Stimulated activated memory B cell treated with anti-CD40 and anti-IgM and Interleukin-4, amounts not matched to agents 10 μg/mL and 1 μg/mL and 100 μg/mL, for 72 hours (primary cell): ENCODE results near the gene NEK10.
A peak's percentile ranks its signal among the peaks of the same experiment; 100 is the strongest.
"Not testable (repeated sequence)": the region's sequence is repeated elsewhere in the genome, so short reads cannot be mapped to it uniquely, and the experiment has no call there.

Experiments
- ATAC-seq: fragments of 150-1000 bp; cut with Tn5 transposase; 2 replicates; pipeline ENCODE4 v1.10.0; 2021
- H3K27ac Mint-ChIP-seq: one replicate; pipeline ENCODE4 v1.8.0; 2022; ENCODE audit warnings: mild to moderate bottlenecking, mixed read lengths
- H3K27me3 Mint-ChIP-seq: one replicate; pipeline ENCODE4 v1.8.0; 2022; ENCODE audit warnings: mixed read lengths
- H3K36me3 Mint-ChIP-seq: one replicate; pipeline ENCODE4 v1.8.0; 2022; ENCODE audit warnings: mixed read lengths
- H3K4me1 Mint-ChIP-seq: one replicate; pipeline ENCODE4 v1.8.0; 2022; ENCODE audit warnings: mixed read lengths
- H3K4me3 Mint-ChIP-seq: one replicate; pipeline ENCODE4 v1.8.0; 2022; ENCODE audit warnings: mild to moderate bottlenecking, moderate library complexity, mixed read lengths
- H3K9me3 Mint-ChIP-seq: one replicate; pipeline ENCODE4 v1.8.0; 2022; ENCODE audit warnings: mixed read lengths

NEK10 gene

DNA sequence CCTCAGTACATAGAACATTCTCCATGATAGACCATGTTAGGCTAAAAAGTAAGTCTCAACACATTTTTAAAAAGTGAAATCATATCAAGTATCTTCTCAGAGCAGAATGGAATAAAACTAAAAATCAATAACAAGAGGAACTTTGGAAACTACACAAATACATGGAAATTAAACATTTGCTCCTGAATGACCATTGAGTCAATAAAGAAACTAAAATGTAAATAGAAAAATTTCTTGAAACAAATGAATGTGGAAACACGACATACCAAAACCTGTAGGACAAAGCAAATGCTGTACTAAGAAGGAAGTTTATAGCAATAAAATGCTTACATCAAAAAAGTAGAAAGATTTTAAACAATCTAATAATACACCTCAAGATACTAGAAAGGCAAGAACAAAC, 33.6 kb downstream of the NEK10 start:
- ATAC-seq = no peak

DNA sequence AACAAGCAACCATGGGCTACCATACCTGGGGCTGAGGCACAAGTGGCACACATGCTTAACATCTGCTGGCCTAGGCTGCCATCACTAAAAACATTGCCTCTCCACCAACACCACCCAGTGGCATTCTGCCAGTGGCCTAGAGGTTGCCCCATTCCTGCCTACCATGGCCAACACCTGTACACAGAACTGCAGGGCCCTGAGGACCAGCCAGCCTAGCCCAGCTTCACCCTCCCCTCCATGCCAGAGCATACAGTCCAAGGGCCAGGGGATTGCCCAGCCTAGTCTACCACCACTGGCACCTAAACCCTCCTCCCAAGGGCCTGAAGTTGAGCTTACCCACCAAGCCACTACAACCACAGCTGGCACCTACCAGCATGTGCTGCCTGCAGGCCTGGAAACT, 35.3 kb downstream of the NEK10 start:
- peaks cover 9% of the 10 kb centered on the region for H3K27me3 Mint-ChIP-seq
- ATAC-seq = no peak
- no peaks in the 10 kb centered on the region for H3K9me3 Mint-ChIP-seq
- no peaks in the 10 kb centered on the region for H3K4me1 Mint-ChIP-seq
- peaks cover 8% of the 10 kb centered on the region for H3K36me3 Mint-ChIP-seq
- no peak overlapping the region for H3K27ac Mint-ChIP-seq
- H3K4me3 Mint-ChIP-seq = no peak overlapping the region

More for the DNA sequence above, 33.6 kb downstream of the NEK10 start:
- Mint-ChIP-seq H3K4me1 (peaks cover 5% of the 10 kb centered on the region), H3K27ac (no peak overlapping the region), H3K27me3 (peaks cover 9% of the 10 kb centered on the region), H3K36me3 (peaks cover 8% of the 10 kb centered on the region), H3K4me3 (no peak overlapping the region), H3K9me3 (no peaks in the 10 kb centered on the region)

DNA sequence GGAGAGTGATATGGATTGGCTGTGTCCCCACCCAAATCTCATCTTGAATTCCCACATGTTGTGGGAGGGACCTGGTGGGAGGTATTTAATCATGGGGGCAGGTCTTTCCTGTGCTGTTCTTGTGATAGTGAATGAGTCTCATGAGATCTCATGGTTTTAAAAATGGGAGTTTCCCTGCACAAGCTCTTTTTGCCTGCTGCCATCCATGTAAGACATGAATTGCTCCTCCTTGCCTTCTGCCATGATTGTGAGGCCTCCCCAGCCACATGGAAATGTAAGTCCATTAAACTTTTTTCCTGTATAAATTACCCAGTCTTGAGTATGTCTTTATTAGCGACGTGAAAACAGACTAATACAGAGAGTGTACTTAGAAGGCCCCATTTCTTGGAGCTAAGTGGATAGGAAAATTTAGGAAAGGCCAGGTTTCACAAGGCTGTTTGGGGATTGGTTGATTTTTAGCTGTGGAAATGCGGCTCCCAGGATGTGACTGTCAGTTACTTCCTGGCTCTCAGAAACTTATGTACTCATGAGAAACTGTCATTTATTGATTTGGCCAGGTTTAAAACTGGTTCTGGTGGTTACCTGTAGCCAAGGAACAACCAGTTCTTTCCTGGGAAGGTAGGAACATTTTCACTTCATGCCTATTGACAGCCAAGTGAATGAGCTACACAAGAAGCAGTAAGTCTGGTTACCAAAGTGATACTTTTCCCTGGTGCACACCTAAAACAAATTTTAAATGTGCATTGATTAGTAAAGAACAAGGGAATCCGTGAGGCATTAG, 40.0 kb downstream of the NEK10 start:
- H3K4me1 Mint-ChIP-seq, ATAC-seq, H3K27ac Mint-ChIP-seq, H3K27me3 Mint-ChIP-seq, H3K4me3 Mint-ChIP-seq, H3K9me3 Mint-ChIP-seq: not testable (repeated sequence)
- peaks cover 14% of the 10 kb centered on the region for H3K36me3 Mint-ChIP-seq

DNA sequence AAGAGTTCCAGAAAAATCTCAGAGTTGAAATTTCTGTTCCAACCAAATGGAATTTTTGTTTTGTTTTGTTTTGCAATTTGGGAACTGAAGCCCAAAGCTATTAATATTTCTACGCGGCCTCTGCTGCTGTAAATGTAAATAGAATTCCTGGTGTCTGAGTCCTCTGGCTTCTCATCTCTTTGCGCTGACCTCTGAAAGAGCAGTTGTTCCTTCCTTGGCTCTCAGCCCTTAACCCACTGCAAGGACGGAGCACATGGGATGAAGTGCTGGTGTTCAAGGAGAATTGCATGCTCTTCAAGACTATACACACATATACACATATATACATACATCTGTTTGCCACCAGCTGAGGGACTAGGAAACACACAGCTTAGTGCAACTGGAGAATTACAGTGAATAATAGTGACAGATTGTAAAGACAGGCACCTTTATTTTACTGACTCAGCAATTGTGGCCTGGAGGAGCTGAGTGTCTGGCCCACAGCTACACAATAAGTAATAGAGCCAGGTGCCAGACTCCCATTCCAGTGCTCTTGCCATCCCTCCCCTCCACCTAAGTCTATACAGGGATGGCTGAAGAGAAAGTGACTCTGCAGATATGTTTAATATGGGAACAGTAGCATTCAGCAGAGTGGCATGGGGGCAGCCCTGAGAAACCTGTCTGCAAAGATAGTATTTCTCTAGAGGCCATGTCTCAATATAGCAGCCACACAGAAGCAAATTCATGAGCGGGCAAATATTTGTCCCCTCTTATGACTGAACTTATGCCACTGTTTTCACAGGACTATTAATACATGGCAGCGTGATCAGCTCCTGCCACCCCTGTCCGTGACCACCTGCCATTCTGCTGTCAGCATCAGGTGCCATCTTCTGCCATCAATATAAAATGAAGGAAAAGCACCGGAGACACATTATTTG, 42.3 kb downstream of the NEK10 start:
- Mint-ChIP-seq H3K36me3 (peaks cover 6% of the 10 kb centered on the region), H3K27me3 (peaks cover under 1% of the 10 kb centered on the region), H3K9me3 (peaks cover 6% of the 10 kb centered on the region), H3K4me1 (no peaks in the 10 kb centered on the region), H3K4me3 (no peak overlapping the region), H3K27ac (no peak overlapping the region)
- ATAC-seq = no peak

DNA sequence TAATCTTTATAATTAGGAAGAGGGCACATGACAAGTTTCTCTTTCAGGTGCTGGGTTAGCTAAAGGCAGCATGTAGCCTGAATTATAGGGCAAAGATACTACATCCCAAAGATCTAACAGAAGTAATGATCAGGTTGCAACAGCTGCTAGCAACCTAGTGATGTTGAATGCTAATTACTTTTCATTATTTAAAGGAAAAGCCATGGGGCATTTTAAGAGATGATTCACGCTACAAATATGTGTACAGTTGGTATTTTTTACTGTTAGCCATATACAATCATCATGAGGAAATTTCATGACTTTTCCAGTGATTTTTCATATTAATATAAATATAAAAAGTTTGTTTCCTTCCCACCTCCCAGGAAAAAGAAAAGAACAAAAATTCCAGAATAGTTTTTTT, 43.0 kb downstream of the NEK10 start:
- Mint-ChIP-seq H3K4me1 (no peaks in the 10 kb centered on the region), H3K36me3 (peaks cover 6% of the 10 kb centered on the region), H3K4me3 (no peak overlapping the region), H3K27ac (no peak overlapping the region), H3K9me3 (peaks cover 6% of the 10 kb centered on the region), H3K27me3 (no peaks in the 10 kb centered on the region)
- ATAC-seq = no peak

DNA sequence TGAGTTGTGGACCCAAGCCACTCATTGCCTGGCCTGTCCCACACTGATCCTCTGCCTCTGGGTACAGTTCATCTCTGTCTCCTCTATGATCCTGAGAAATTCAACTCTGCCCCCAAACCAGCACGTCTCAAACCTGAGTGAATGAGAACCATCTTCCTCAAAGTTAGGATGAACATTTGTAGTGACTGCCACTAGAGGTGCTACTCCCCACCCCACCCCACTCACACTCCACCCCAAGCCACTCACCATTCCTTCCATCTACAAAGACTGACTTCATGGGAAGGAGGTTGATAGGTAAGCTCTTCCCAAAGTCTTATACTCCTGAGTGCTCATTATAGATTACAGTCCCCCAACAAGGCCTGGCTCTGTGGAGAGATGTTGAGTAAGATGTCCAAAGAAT, 43.8 kb downstream of the NEK10 start:
- H3K4me3 Mint-ChIP-seq = no peak overlapping the region
- no peaks in the 10 kb centered on the region for H3K27me3 Mint-ChIP-seq
- no peak overlapping the region for H3K27ac Mint-ChIP-seq
- peak; percentile 51 for ATAC-seq
- peaks cover 6% of the 10 kb centered on the region for H3K36me3 Mint-ChIP-seq
- H3K9me3 Mint-ChIP-seq = peaks cover 6% of the 10 kb centered on the region
- H3K4me1 Mint-ChIP-seq = no peaks in the 10 kb centered on the region

DNA sequence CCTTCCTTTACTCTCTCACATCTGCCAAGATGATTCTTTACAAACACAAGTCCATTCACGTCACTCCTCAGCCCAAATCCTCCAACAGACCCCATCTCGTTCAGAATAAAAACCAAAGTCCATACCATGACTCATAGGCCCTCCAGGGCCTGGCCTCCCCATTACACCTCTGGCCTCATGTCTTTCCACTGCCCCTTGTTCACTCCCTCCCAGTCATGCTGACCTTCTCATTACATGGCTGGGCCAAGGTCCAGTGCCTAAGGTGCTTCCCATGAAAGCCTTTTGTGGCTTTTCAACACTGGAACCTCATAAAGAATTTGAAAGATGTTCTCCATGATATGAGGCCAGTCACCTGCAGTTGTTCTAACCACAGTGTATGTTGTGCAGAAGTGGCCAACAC, 44.5 kb downstream of the NEK10 start:
- peaks cover 6% of the 10 kb centered on the region for H3K36me3 Mint-ChIP-seq
- H3K27ac Mint-ChIP-seq = no peak overlapping the region
- peaks cover 6% of the 10 kb centered on the region for H3K9me3 Mint-ChIP-seq
- no peak overlapping the region for H3K4me3 Mint-ChIP-seq
- H3K27me3 Mint-ChIP-seq = no peaks in the 10 kb centered on the region
- ATAC-seq = no peak
- no peaks in the 10 kb centered on the region for H3K4me1 Mint-ChIP-seq

DNA sequence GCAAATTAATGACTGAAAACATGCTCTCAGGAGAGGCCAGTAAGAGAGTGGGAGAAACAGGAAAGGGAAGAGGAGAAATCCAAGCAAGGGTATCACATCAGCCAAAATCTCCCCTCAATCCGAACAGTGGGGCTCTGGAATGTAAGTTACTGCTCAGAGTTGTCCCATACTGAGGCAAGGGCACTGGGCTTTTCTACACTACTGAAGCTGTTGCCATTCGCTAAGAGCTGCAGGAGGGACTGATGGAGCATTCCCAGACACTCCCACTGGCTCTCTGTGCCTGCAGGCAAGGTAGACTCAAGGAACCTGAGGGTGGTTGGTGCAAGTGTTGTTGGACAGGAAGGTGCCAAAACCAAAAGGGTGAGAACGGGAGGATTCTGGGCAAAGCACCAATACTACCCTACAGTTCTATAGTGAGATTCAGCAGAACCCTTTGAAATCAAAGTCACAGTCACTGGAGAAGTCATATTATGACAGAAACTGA, 46.1 kb downstream of the NEK10 start:
- peaks cover under 1% of the 10 kb centered on the region for H3K36me3 Mint-ChIP-seq
- no peak for ATAC-seq
- no peaks in the 10 kb centered on the region for H3K27me3 Mint-ChIP-seq
- no peaks in the 10 kb centered on the region for H3K4me1 Mint-ChIP-seq
- H3K4me3 Mint-ChIP-seq = no peak overlapping the region
- no peak overlapping the region for H3K27ac Mint-ChIP-seq
- H3K9me3 Mint-ChIP-seq = no peaks in the 10 kb centered on the region

DNA sequence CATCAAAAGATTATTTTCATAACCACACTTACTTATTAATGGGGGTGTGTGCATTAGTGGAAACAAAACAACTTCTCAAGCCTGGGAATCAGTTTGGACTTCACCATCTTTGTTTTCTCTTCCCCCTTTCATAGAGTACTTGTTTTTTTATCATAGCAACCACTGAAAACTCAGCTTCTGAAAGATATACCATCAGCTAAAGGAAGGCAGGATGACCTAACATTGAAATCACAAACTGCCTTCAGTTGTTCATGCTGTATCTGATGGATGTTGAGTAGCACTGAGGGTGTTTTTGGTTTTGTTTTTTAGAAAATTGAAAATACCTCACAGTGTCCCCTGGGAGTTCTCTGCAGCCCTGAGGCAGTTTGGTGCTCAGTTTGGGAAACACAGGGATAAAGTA, 46.5 kb downstream of the NEK10 start:
- Mint-ChIP-seq H3K36me3 (no peaks in the 10 kb centered on the region), H3K4me1 (no peaks in the 10 kb centered on the region), H3K4me3 (no peak overlapping the region), H3K9me3 (no peaks in the 10 kb centered on the region), H3K27ac (no peak overlapping the region), H3K27me3 (no peaks in the 10 kb centered on the region)
- no peak for ATAC-seq

DNA sequence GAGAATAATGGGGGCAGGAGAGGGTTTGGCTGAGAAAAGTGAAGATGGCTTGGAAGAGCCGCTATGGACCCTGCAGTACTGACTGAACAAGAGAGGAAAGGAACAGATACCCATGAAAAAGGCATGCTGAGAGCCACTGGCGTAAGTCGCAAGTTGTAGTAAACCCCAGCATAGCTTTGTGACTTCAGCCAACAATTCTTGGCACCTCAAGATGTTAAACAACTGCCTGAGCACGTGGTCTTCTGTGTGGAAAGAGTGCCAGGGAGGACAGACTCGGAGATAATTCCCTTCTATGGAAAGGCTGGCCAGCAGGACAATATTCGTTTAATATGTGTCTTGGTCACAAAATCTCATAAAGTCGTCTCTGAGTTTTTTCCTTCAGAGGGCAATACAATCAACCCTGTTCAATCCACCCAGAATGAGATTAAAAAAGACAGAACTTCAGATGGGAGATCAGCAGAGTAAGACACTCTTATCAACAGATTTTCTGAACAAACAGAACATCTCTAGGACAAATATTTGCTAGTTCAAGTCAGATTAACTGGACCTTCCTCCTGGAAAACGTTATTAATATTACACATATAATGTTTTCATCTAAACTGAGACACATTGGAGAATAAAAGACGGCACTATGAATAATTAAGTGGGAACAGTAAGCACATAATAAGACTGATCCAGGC, 49.2 kb downstream of the NEK10 start:
- no peak for ATAC-seq
- H3K27me3 Mint-ChIP-seq = no peaks in the 10 kb centered on the region
- no peak overlapping the region for H3K4me3 Mint-ChIP-seq
- H3K27ac Mint-ChIP-seq = no peak overlapping the region
- no peaks in the 10 kb centered on the region for H3K9me3 Mint-ChIP-seq
- H3K36me3 Mint-ChIP-seq = no peaks in the 10 kb centered on the region
- H3K4me1 Mint-ChIP-seq = no peaks in the 10 kb centered on the region

DNA sequence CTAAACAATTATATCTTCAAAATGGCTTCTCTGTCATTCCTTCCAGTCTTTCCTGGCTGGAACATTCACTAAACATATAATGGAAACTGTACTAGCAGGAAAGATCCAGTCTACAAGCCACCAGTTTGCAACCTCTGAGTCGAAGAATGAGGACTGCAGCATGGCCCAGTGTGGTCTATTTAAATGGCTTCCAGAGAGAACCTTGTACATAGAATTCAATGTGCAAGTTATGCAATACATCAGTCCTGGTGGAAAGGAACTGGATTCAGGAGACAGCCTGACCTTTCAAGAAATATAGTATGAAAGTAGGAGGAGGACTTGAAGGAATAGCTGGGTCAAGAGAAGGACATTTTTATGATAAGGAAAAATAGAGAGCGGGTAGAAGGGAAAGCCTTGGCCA, 49.9 kb downstream of the NEK10 start:
- H3K9me3 Mint-ChIP-seq = no peaks in the 10 kb centered on the region
- no peak overlapping the region for H3K4me3 Mint-ChIP-seq
- no peak overlapping the region for H3K27ac Mint-ChIP-seq
- H3K4me1 Mint-ChIP-seq = no peaks in the 10 kb centered on the region
- no peaks in the 10 kb centered on the region for H3K27me3 Mint-ChIP-seq
- no peak for ATAC-seq
- H3K36me3 Mint-ChIP-seq = no peaks in the 10 kb centered on the region

DNA sequence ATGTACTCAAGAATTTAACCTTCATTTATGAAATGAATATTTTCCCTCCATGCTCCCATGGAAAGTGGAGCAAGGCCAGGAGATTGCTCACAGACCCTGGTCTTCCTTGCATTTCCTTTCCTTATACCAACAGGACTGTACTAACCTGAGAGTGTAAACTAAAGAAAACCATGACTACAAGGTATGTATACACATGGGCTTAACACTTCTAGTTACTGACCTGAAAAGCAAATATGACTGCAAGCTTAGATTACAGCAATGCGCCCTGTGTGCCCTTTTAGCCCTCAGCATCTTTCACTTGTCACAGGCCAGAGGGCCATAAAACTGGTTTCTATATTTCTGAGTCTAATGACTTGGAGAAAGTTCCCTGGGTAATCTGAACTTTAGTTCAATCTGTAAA, 52.1 kb downstream of the NEK10 start:
- Mint-ChIP-seq H3K27me3 (no peaks in the 10 kb centered on the region), H3K36me3 (no peaks in the 10 kb centered on the region), H3K4me1 (no peaks in the 10 kb centered on the region), H3K9me3 (no peaks in the 10 kb centered on the region), H3K4me3 (no peak overlapping the region), H3K27ac (no peak overlapping the region)
- no peak for ATAC-seq

DNA sequence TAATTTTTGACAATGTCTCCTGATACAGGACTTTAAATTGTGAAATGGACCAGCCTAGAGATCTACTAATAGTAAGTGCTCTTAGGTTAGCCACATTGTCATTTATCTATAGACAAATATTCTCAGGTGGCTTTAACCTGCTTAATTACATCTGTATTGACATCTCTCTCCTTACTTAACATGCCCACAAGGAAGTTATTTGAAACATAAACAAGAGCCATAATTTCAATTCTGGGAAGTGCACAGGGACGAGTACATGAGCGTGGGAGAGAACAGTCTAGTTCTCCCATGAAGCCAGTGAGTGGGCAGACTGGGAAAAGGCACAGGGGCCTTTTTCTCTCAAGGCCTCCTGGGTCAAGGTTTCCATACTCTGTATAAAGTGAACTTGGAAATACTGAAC, 54.2 kb downstream of the NEK10 start:
- Mint-ChIP-seq H3K9me3 (no peaks in the 10 kb centered on the region), H3K4me3 (no peak overlapping the region)

DNA sequence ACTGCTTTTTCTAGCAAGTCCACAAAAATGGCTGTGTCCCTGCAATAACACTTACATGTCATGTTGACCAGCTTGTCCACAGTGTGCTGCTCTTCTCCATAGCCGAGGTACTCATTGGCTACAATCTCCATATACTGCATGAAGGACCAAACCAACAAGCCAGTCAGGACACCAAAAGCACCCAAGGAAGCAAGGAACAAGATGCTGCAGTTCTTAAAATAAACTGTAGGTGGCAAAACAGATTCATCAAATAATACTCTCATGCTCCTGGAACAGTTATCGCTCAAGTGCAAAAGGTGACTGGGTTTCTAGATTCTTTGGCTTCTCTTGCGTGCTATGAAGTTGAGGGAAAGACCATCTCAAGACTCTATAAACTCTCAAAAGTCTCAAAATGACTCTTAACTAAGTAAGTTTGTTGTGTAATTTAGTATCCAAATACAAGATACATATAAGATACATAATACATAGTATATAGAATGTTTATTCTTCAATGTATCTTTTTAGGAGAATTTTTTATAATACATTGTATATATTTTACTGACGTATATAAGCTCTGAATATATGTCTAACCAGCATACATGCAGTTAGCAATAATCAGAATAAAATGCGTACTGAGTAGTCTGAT, 57.0 kb downstream of the NEK10 start:
- Mint-ChIP-seq H3K36me3 (no peaks in the 10 kb centered on the region), H3K27me3 (no peaks in the 10 kb centered on the region), H3K9me3 (no peaks in the 10 kb centered on the region)

More for the DNA sequence above, 54.2 kb downstream of the NEK10 start:
- H3K27me3 Mint-ChIP-seq = no peaks in the 10 kb centered on the region
- ATAC-seq = no peak
- H3K27ac Mint-ChIP-seq = no peak overlapping the region
- H3K36me3 Mint-ChIP-seq = no peaks in the 10 kb centered on the region
- H3K4me1 Mint-ChIP-seq = no peaks in the 10 kb centered on the region

DNA sequence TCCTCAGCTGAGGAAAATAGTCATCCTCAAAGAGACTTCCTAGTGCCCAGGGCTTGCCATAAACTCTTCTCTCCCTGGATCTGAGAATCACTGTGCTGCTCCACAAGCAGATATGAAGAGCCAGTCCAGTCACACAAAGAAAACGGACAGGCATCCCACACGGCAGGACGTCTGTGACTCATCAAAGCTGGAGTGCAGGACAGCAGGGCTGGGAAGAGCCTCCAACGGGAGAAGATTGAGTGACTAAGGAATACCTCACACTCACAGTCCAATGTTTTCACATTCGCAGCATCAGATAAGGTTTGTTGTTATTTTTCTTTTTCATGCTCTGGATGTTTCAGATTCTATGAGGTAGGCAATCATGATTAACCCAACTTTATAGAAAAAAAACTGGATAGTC, 57.8 kb downstream of the NEK10 start:
- Mint-ChIP-seq H3K9me3 (no peaks in the 10 kb centered on the region), H3K27me3 (no peaks in the 10 kb centered on the region), H3K27ac (no peak overlapping the region), H3K4me1 (no peaks in the 10 kb centered on the region), H3K36me3 (no peaks in the 10 kb centered on the region), H3K4me3 (no peak overlapping the region)
- no peak for ATAC-seq

More for the DNA sequence above, 57.0 kb downstream of the NEK10 start:
- ATAC-seq = peak; percentile 47
- no peaks in the 10 kb centered on the region for H3K4me1 Mint-ChIP-seq
- no peak overlapping the region for H3K4me3 Mint-ChIP-seq
- H3K27ac Mint-ChIP-seq = no peak overlapping the region
